Islet precursor cell (in vitro differentiated cells): Measurements from ENCODE around the gene NXN.
"Not testable (repeated sequence)": the region's sequence is repeated elsewhere in the genome, so short reads cannot be mapped to it uniquely, and the experiment has no call there.

Experiments used
- DNase-seq: peaks from one replicate; pipeline ENCODE4 v3.0.0-alpha.2; 2018

NXN gene

DNA sequence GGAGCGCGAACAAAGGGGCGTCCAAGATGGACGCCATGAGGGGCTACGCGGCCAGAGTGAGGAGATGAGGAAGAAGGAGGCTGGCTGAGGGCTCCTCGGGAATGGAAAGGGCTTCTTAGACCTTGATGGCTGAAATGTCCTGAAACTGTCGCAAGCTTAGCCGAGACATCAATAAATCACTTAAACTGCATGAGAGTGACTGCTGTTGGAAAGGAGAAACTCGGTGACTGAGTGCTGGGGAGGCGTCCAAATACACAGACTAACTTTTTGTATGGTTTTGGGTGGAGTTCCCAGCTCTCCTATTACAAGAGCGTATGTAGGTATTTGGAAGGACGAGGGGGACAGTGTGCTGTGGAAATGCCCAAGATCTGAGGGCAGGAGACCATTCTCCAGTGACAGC is 226.2 kb downstream of the NXN start:
- DNase-seq: no peak

- peak; percentile 78 for DNase-seq
Measured at GRCh38 chr17:752620-753219, 226.9 kb downstream of the NXN start.

DNA sequence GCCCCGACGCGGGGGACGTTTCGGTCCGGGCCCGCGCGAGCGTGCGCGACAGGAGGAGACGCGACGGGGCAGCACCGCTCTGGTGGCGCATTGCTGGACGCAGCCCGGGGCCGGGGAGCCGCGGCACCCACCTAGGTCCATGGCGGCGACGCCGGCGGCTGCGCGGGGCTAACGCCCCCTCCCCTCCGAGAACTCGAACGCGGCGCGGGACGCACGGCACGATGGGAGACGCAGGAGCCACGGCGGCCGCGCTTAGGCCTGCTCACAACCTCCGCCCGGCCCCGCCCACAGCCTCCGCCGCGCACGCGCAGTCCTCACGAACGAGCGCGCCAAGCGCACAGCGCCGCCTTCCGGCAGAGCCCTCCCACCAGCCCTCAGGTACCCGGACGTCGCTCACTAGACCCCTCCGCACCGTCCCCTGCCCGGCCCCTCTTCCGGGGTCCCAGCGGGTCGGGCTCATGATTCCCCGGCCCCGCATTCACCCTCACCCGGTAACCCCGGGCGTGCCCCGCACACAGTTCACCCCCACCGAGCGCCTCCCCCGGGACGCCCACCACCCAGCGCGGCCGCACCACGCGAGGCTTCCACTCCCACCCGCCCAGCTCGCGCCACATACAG is 227.5 kb downstream of the NXN start, which contains the start of gene GEMIN4:
GEMIN4 (minus strand) TSS at position 263 of the 618 bp plus-strand sequence; CDS start at position 141, 122 bp downstream.
- DNase-seq: peak; percentile 98

- no peak for DNase-seq
Measured at GRCh38 chr17:751269-752001, 228.1 kb downstream of the NXN start.

DNA sequence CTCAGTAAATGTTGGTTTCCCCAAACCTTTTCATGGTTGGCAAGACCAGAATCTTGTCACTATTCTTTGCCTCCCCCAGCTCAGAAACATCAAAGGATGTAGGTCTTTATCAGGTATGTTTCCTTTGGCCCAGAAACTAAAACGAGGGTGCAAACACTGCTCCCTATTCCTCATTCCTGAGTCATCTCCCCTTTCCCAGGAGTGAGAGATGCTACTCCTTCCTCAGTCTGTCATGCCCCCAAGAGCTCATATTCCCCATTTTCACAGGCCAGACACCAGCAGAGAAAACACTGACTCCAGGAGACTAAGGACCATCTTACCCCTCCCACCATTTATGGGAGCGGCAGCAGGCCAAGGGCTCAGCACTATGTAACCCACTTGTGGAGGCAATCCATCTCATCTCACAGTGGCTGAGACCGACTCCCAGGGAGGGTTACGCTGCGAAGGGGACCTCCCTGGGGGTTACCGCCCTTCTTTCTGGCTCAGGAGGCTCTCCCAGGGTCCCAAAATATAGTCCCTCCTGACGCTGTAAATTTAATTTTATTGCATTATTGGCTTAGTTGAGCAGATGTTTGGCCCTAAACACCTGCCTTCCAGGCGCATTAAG is 229.0 kb downstream of the NXN start:
- DNase-seq: no peak

- DNase-seq: not testable (repeated sequence)
Measured at GRCh38 chr17:749359-749758, 230.2 kb downstream of the NXN start.
